PC-9 (cell line): ENCODE results near the gene ERMARD. TPM values are rescaled to one million over a fixed set of nuclear protein-coding genes. Genes with fewer than 3 reads are reported as not detected.

Source experiments
- BruUV-seq: library from RNA; stranded (reverse); fragments of 400-500 nt; replicated peaks from 2 replicates; lab custom pipeline; 2021; lab: Mats Ljungman, UMichigan
- CTCF ChIA-PET: fragments of 300-600 bp; sonication (Branson Sonifier 250); formaldehyde crosslinking; loops from one replicate; lab custom pipeline; 2022; ENCODE audit warnings: antibody characterized with exemption; lab: Charles Lee
- POLR2A ChIA-PET: fragments of 300-600 bp; sonication (Branson Sonifier 250); formaldehyde crosslinking; loops from one replicate; lab custom pipeline; 2022; ENCODE audit warnings: antibody characterized with exemption; ENCODE audit not compliant: unreplicated experiment; lab: Charles Lee
- DNase-seq, 2 experiments: peaks; one replicate each; pipeline versions ENCODE4 v3.0.0 to v3.0.0-alpha.2; 2015 to 2022; ENCODE audit warnings: mixed read lengths in 1 of 2
- H2AFZ ChIP-seq: fragments of 200-600 bp; sonication (generic); 2 replicates; pipeline ENCODE4 v1.8.1; 2017; ENCODE audit warnings: antibody characterized with exemption
- H3F3A ChIP-seq: fragments of 200-600 bp; sonication (generic); 2 replicates; pipeline ENCODE4 v1.8.1; 2017; ENCODE audit warnings: antibody characterized with exemption, mild to moderate bottlenecking, low read depth; ENCODE audit not compliant: insufficient read depth
- H3K27ac ChIP-seq: fragments of 200-600 bp; sonication (generic); 2 replicates; pipeline ENCODE4 v1.6.1; 2016; ENCODE audit warnings: mixed run types
- H3K27me3 ChIP-seq: fragments of 200-600 bp; sonication (generic); 2 replicates; pipeline ENCODE4 v1.6.1; 2016; ENCODE audit warnings: low read depth, mixed run types; ENCODE audit not compliant: insufficient read depth
- H3K36me3 ChIP-seq: fragments of 200-600 bp; sonication (generic); 2 replicates; pipeline ENCODE4 v1.6.1; 2016; ENCODE audit warnings: low read depth, mixed run types
- H3K4me1 ChIP-seq: fragments of 200-600 bp; sonication (generic); replicated peaks from 2 replicates; pipeline ENCODE4 v1.6.1; 2016; ENCODE audit warnings: mixed run types; ENCODE audit not compliant: insufficient read depth
- H3K4me2 ChIP-seq: fragments of 200-600 bp; sonication (generic); 2 replicates; pipeline ENCODE4 v1.6.1; 2017; ENCODE audit warnings: mixed run types
- H3K4me3 ChIP-seq: fragments of 200-600 bp; sonication (generic); 2 replicates; pipeline ENCODE4 v1.6.1; 2016; ENCODE audit warnings: mixed run types
- H3K79me2 ChIP-seq: fragments of 200-600 bp; sonication (generic); 2 replicates; pipeline ENCODE4 v1.6.1; 2017; ENCODE audit warnings: low read depth, mixed run types
- H3K9me2 ChIP-seq: fragments of 200-600 bp; sonication (generic); 2 replicates; pipeline ENCODE4 v1.8.1; 2017; ENCODE audit warnings: mild to moderate bottlenecking; ENCODE audit not compliant: insufficient read depth
- H3K9me3 ChIP-seq: fragments of 200-600 bp; sonication (generic); 2 replicates; pipeline ENCODE4 v1.8.1; 2016; ENCODE audit warnings: low read depth; ENCODE audit not compliant: insufficient read depth
- H4K20me1 ChIP-seq: fragments of 200-600 bp; sonication (generic); 2 replicates; pipeline ENCODE4 v1.8.1; 2017; ENCODE audit not compliant: insufficient read depth
- CTCF ChIP-seq: fragments of 200-600 bp; sonication (generic); conservative IDR thresholded peaks from 2 replicates; pipeline ENCODE4 v1.6.1; 2017; ENCODE audit warnings: mixed run types, antibody characterized with exemption, mild to moderate bottlenecking, moderate library complexity
- EZH2 ChIP-seq: fragments of 200-600 bp; sonication (generic); IDR thresholded peaks from 2 replicates; pipeline ENCODE4 v1.8.0; 2017; ENCODE audit warnings: antibody characterized with exemption, low read depth
- intact Hi-C: fragments of 100-400 bp; cut with micrococcal nuclease; formaldehyde crosslinking; loops from one replicate; pipeline ENCODE4 v1.10.0; 2022; ENCODE audit not compliant: unreplicated experiment
- total RNA-seq: library from RNA; stranded (reverse); gene quantifications from 2 replicates; pipeline ENCODE4 v1.2.3, GENCODE V29; 2021

Gene ERMARD
- total RNA-seq, 1 experiment from 2014 or later: 19.3 TPM

DNA sequence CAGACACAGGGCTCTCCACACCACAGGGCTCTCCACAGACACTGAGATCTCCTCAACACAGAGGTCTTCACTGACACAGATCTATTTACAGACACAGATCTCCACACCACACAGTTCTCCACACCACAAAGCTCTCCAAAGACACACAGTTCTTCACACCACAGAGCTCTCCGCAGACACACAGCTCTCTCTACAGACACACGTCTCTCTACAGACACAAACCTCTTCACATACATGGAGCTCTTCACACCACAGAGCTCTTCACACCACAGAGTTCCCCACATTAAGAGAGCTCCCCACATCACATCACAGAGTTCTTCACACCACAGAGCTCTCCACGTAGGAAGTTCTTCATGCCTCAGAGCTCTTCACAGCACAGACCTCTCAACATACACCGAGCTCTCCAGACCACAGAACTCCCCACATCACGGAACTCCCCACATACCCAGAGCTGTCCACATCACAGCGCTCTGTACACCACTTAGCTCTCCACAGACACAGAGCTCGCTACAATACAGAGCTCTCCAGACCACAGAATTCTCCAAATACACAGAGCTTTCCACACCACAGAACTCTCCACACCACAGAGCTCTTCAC lies 53.9 kb downstream of the ERMARD start:
- POLR2A ChIA-PET: no interaction called here

DNA sequence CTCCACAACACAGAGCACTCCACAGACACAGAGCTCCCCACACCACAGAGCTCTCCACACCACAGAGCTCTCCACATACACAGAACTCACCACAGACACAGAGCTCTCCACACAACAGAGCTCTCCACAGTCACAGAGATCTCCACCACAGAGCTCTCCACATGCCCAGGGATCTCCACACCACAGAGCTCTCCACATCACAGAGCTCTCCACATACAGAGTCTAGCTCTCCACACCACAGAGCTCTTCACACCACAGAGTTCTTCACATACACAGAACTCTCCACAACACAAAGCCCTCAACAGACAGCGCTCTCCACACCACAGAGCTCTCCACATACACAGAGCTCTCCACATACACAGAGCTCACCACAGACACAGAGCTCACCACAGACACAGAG lies 55.3 kb downstream of the ERMARD start:
- Histone ChIP-seq H3K4me3 (no peak overlapping the region), H3K79me2 (no peaks in the 10 kb centered on the region), H3K9me2 (no peaks in the 10 kb centered on the region), H2AFZ (no peak overlapping the region), H3K4me2 (no peak overlapping the region), H3K27ac (no peak overlapping the region), H4K20me1 (no peaks in the 10 kb centered on the region), H3K9me3 (no peaks in the 10 kb centered on the region), H3K4me1 (no peaks in the 10 kb centered on the region), H3K36me3 (no peaks in the 10 kb centered on the region), H3K27me3 (peaks cover 46% of the 10 kb centered on the region), H3F3A (no peaks in the 10 kb centered on the region)
- no peak for DNase-seq
- POLR2A ChIA-PET: no interaction called here
- TF ChIP-seq CTCF: no peak
- no TSS peak for BruUV-seq
- intact Hi-C loops: no loop called here
- CTCF ChIA-PET: no interaction called here

More for the DNA sequence above, 53.9 kb downstream of the ERMARD start:
- intact Hi-C loops: no loop called here
- Histone ChIP-seq H3F3A (no peaks in the 10 kb centered on the region), H3K79me2 (no peaks in the 10 kb centered on the region), H3K27ac (no peak overlapping the region), H3K36me3 (no peaks in the 10 kb centered on the region), H3K4me3 (no peak overlapping the region), H2AFZ (no peak overlapping the region), H4K20me1 (no peaks in the 10 kb centered on the region), H3K9me3 (no peaks in the 10 kb centered on the region), H3K4me1 (no peaks in the 10 kb centered on the region), H3K4me2 (no peak overlapping the region), H3K9me2 (no peaks in the 10 kb centered on the region), H3K27me3 (peaks cover 46% of the 10 kb centered on the region)
- TF ChIP-seq EZH2: no peak
- TF ChIP-seq CTCF: no peak
- DNase-seq: no peak
- CTCF ChIA-PET: no interaction called here
- BruUV-seq: no TSS peak

- intact Hi-C loops: no loop called here
Observed at GRCh38 chr6:169807229-169807628, 55.8 kb downstream of the ERMARD start.

More at GRCh38 chr6:169807229-169807628, 55.8 kb downstream of the ERMARD start:
- DNase-seq: no peak
- no peak overlapping the region for H3K4me2 ChIP-seq
- no peak overlapping the region for H3K4me3 ChIP-seq
- ChIA-PET CTCF (no interaction called here), POLR2A (no interaction called here)
- no peaks in the 10 kb centered on the region for H3F3A ChIP-seq
- no peak overlapping the region for H2AFZ ChIP-seq
- H3K4me1 ChIP-seq: no peaks in the 10 kb centered on the region
- H3K79me2 ChIP-seq: no peaks in the 10 kb centered on the region
- BruUV-seq: no TSS peak
- no peaks in the 10 kb centered on the region for H3K9me2 ChIP-seq
- no peak overlapping the region for H3K27ac ChIP-seq
- no peaks in the 10 kb centered on the region for H4K20me1 ChIP-seq
- peaks cover 46% of the 10 kb centered on the region for H3K27me3 ChIP-seq
- H3K9me3 ChIP-seq: no peaks in the 10 kb centered on the region
- H3K36me3 ChIP-seq: no peaks in the 10 kb centered on the region
- no peak for TF ChIP-seq CTCF
